ENCODE measurements around the gene LETM1.

GRCh38 chr4:1819284-1819683, 36.7 kb downstream of the LETM1 start:
- TF ChIP-seq, protein P1, sequence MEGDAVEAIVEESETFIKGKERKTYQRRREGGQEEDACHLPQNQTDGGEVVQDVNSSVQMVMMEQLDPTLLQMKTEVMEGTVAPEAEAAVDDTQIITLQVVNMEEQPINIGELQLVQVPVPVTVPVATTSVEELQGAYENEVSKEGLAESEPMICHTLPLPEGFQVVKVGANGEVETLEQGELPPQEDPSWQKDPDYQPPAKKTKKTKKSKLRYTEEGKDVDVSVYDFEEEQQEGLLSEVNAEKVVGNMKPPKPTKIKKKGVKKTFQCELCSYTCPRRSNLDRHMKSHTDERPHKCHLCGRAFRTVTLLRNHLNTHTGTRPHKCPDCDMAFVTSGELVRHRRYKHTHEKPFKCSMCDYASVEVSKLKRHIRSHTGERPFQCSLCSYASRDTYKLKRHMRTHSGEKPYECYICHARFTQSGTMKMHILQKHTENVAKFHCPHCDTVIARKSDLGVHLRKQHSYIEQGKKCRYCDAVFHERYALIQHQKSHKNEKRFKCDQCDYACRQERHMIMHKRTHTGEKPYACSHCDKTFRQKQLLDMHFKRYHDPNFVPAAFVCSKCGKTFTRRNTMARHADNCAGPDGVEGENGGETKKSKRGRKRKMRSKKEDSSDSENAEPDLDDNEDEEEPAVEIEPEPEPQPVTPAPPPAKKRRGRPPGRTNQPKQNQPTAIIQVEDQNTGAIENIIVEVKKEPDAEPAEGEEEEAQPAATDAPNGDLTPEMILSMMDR (conservative IDR thresholded peaks at IDR 0.05 in 1 of 2, IDR thresholded peaks at IDR 0.05 in 1 of 2; ENCODE audit: extremely low read depth in 1 of 2, insufficient read depth in 1 of 2, low read depth in 1 of 2, low read length in 2 of 2): no peak
- no peak for TF ChIP-seq EZH2 (IDR thresholded peaks at IDR 0.05; ENCODE audit: borderline replicate concordance, low read length)

All from mammary epithelial cell (primary cell).